HepG2 (cell line): ENCODE measurements around the gene CHMP1B. TPM values are rescaled to one million over a fixed set of nuclear protein-coding genes. Genes with fewer than 3 reads are reported as not detected.
A peak's percentile ranks its signal among the peaks of the same experiment; 100 is the strongest.

ENCODE experiments used
- ATAC-seq: fragments of 200-7000 bp; cut with Tn5 transposase; 3 replicates; pipeline ENCODE4 v1.9.1; 2020; ENCODE audit warnings: mild to moderate bottlenecking, moderate library complexity
- BruUV-seq: library from RNA; stranded (reverse); fragments of 400-500 nt; replicated peaks from 2 replicates; lab custom pipeline; 2021; lab: Mats Ljungman, UMichigan
- CTCF ChIA-PET: fragments of 300-600 bp; formaldehyde crosslinking; extraction: SDS; loops from one replicate; lab custom pipeline; 2021; ENCODE audit warnings: low total read pairs, inconsistent platforms, low intra/inter-chr PET ratio; lab: Yijun Ruan, JAX
- POLR2A ChIA-PET: fragments of 350-600 bp; sonication (Branson Sonifier 250); formaldehyde crosslinking; loops from one replicate; lab custom pipeline; 2020; ENCODE audit warnings: antibody characterized with exemption, inconsistent platforms; lab: Yijun Ruan, JAX
- DNase-seq: peaks from one replicate; pipeline ENCODE4 v3.0.0-alpha.2; 2015; ENCODE audit warnings: low spot score
- FAIRE-seq: peaks from 3 replicates; lab custom pipeline; 2011; peaks lifted over from hg19 to GRCh38; lab: Jason Lieb, UNC
- H2AFZ ChIP-seq: one replicate; pipeline ENCODE4 v1.6.1; 2011; ENCODE audit warnings: low read length, inconsistent platforms
- H3K27ac ChIP-seq: fragments of 300-600 bp; 3 replicates; pipeline ENCODE4 v1.8.0; 2011; ENCODE audit warnings: mixed run types, mild to moderate bottlenecking, mixed read lengths, low read length, inconsistent platforms; ENCODE audit not compliant: insufficient read depth; ENCODE audit errors: extremely low read length
- H3K27me3 ChIP-seq, 2 experiments: fragments of 200-600 bp in 1 of 2; 2 replicates in 1 of 2; 3 replicates in 1 of 2; pipeline versions ENCODE4 v1.6.0 to v1.8.0; 2011; ENCODE audit warnings: low read length in 2 of 2, mild to moderate bottlenecking in 2 of 2, moderate library complexity in 2 of 2, inconsistent platforms in 1 of 2; ENCODE audit not compliant: insufficient read depth in 2 of 2, control insufficient read depth in 1 of 2
- H3K36me3 ChIP-seq, 2 experiments: fragments of 200-600 bp in 1 of 2; replicated peaks in 1 of 2; 2 replicates in 1 of 2; 3 replicates in 1 of 2; pipeline versions ENCODE4 v1.5.1 to v1.8.0; 2011; ENCODE audit warnings: low read length in 2 of 2, inconsistent platforms in 1 of 2; ENCODE audit not compliant: insufficient read depth in 2 of 2, control insufficient read depth in 1 of 2
- H3K4me1 ChIP-seq: 2 replicates; pipeline ENCODE4 v1.5.1; 2012; ENCODE audit warnings: low read length, inconsistent platforms; ENCODE audit not compliant: insufficient read depth
- H3K4me2 ChIP-seq: 2 replicates; pipeline ENCODE4 v1.6.0; 2011; ENCODE audit warnings: low read depth, low read length, inconsistent platforms
- H3K4me3 ChIP-seq, 3 experiments: fragments of 200-600 bp in 1 of 3; sonication (generic), shearing (Covaris generic) in 1 of 3; replicated peaks in 1 of 3; 2 replicates each; pipeline ENCODE4 v1.5.1; 2011 to 2016; ENCODE audit warnings: low read length in 3 of 3, inconsistent platforms in 2 of 3, low read depth in 2 of 3, mild to moderate bottlenecking in 2 of 3, control low read depth in 1 of 3, mixed read lengths in 1 of 3; ENCODE audit not compliant: insufficient read depth in 1 of 3
- H3K79me2 ChIP-seq: one replicate; pipeline ENCODE4 v1.6.1; 2011; ENCODE audit warnings: low read length, inconsistent platforms; ENCODE audit not compliant: insufficient read depth
- H3K9ac ChIP-seq: 2 replicates; pipeline ENCODE4 v1.6.0; 2011; ENCODE audit warnings: mild to moderate bottlenecking, low read depth, low read length, inconsistent platforms; ENCODE audit not compliant: insufficient read depth
- H3K9me3 ChIP-seq: 2 replicates; pipeline ENCODE4 v1.5.1; 2012; ENCODE audit warnings: mild to moderate bottlenecking, low read length
- H4K20me1 ChIP-seq: 2 replicates; pipeline ENCODE4 v1.6.0; 2011; ENCODE audit warnings: inconsistent platforms, mild to moderate bottlenecking, low read length, moderate library complexity; ENCODE audit not compliant: insufficient read depth
- ARHGAP35 ChIP-seq: sonication (generic); formaldehyde crosslinking; IDR thresholded peaks from 2 replicates; pipeline ENCODE4 v1.9.0; 2022; ENCODE audit warnings: mild to moderate bottlenecking, inconsistent platforms, moderate library complexity, missing genetic modification reagents, borderline replicate concordance
- CSRNP2 ChIP-seq: sonication (generic); formaldehyde crosslinking; conservative IDR thresholded peaks from 2 replicates; pipeline ENCODE4 v1.8.0; 2022; ENCODE audit warnings: low read depth, missing genetic modification reagents
- FOXA3 ChIP-seq: IDR thresholded peaks from 2 replicates; pipeline ENCODE4 v1.6.1; 2016; ENCODE audit warnings: missing genetic modification reagents, missing compliant biosample characterization
- HMG20A ChIP-seq: IDR thresholded peaks from 2 replicates; pipeline ENCODE4 v1.6.1; 2016; ENCODE audit warnings: borderline replicate concordance
- KDM1A ChIP-seq: IDR thresholded peaks from 2 replicates; pipeline ENCODE4 v1.6.1; 2016; ENCODE audit warnings: missing compliant biosample characterization
- LBX2 ChIP-seq: sonication (generic); formaldehyde crosslinking; IDR thresholded peaks from 2 replicates; pipeline ENCODE4 v1.5.0; 2020; ENCODE audit warnings: missing genetic modification reagents, mild to moderate bottlenecking, borderline replicate concordance
- TARDBP ChIP-seq: sonication (generic); formaldehyde crosslinking; IDR thresholded peaks from 2 replicates; pipeline ENCODE4 v1.8.0; 2022; ENCODE audit warnings: mild to moderate bottlenecking, missing genetic modification reagents
- TFDP2 ChIP-seq: sonication (generic); formaldehyde crosslinking; IDR thresholded peaks from 2 replicates; pipeline ENCODE4 v1.4.0; 2020; ENCODE audit warnings: missing genetic modification reagents
- ZBTB4 ChIP-seq: sonication (generic); formaldehyde crosslinking; IDR thresholded peaks from 2 replicates; pipeline ENCODE4 v1.4.0; 2020; ENCODE audit warnings: missing genetic modification reagents, mild to moderate bottlenecking, borderline replicate concordance
- ZBTB42 ChIP-seq: sonication (generic); formaldehyde crosslinking; IDR thresholded peaks from 2 replicates; pipeline ENCODE4 v1.5.0; 2020; ENCODE audit warnings: mild to moderate bottlenecking, missing genetic modification reagents
- ZBTB7A ChIP-seq: sonication (generic); formaldehyde crosslinking; IDR thresholded peaks from 2 replicates; pipeline ENCODE4 v1.8.0; 2022; ENCODE audit warnings: mild to moderate bottlenecking, missing genetic modification reagents
- ZBTB7B ChIP-seq: sonication (generic); formaldehyde crosslinking; IDR thresholded peaks from 2 replicates; pipeline ENCODE4 v1.4.0; 2020; ENCODE audit warnings: missing genetic modification reagents
- ZMYM4 ChIP-seq: sonication (generic); formaldehyde crosslinking; IDR thresholded peaks from 2 replicates; pipeline ENCODE4 v1.8.1; 2023; ENCODE audit warnings: mild to moderate bottlenecking, missing genetic modification reagents
- ZNF513 ChIP-seq: sonication (generic); formaldehyde crosslinking; conservative IDR thresholded peaks from 2 replicates; pipeline ENCODE4 v1.5.0; 2020; ENCODE audit warnings: missing genetic modification reagents
- ZNF644 ChIP-seq: IDR thresholded peaks from 2 replicates; pipeline ENCODE4 v1.6.1; 2016; ENCODE audit warnings: low read depth
- ZSCAN31 ChIP-seq: sonication (generic); formaldehyde crosslinking; IDR thresholded peaks from 2 replicates; pipeline ENCODE4 v1.5.0; 2020; ENCODE audit warnings: low read depth, mild to moderate bottlenecking, missing genetic modification reagents
- WGBS: methylation state at CpG from one replicate; pipeline ENCODE4 v1.1.6; 2017; ENCODE audit warnings: low lambda C conversion rate; 5-methylcytosine and 5-hydroxymethylcytosine counted together
- in situ Hi-C: cut with HindIII; loops from 2 replicates; pipeline ENCODE4 v1.10.0; 2017; ENCODE audit warnings: low pct_unique_long_range_greater_than_20kb; ENCODE audit not compliant: extremely low pct_ligation_motif_present
- intact Hi-C: fragments of 100-400 bp; cut with micrococcal nuclease; formaldehyde crosslinking; loops from one replicate; pipeline ENCODE4 v1.10.0; 2022; ENCODE audit not compliant: unreplicated experiment
- polyA plus RNA-seq, 8 experiments: library from polyadenylated mRNA; depleted of rRNA in 3 of 8; stranded (reverse) in 7 of 8; unstranded in 1 of 8; fragments of >200 nt; fragmentation: Illumina TruSeq in 4 of 8; extraction: Trizol in 4 of 8; gene quantifications; 2 replicates each; pipeline versions ENCODE4 v1.2.1 to v1.2.3, GENCODE V29; 2011 to 2016; ENCODE audit warnings: low read depth in 4 of 8, missing spikeins in 1 of 8, mixed read lengths in 1 of 8; ENCODE audit not compliant: insufficient read depth in 1 of 8
- total RNA-seq, 5 experiments: library from RNA; depleted of rRNA; stranded (reverse); fragments of >200 nt; fragmentation: Illumina TruSeq; extraction: Trizol; gene quantifications; 2 replicates each; pipeline ENCODE4 v1.2.3, GENCODE V29; 2016; ENCODE audit warnings: low read depth in 1 of 5

The CHMP1B gene
- total and polyA plus RNA-seq, 2 of the 13 experiments (the other 11 are each of a cell fraction or from before 2014, with no cell fraction given) = 18.8 to 20.2 TPM

GRCh38 chr18:11861583-11862288 is 10.5 kb downstream of the CHMP1B start:
- 70% methylated on average over 18 of the region's 20 CpGs for WGBS
- DNase-seq (peak; percentile 66), FAIRE-seq (peak; percentile 83), ATAC-seq (peak; percentile 36; the same call in 2 of the 3 replicates)
- no peak overlapping the region for H3K4me3 ChIP-seq
- H3K4me2 ChIP-seq = no peak overlapping the region
- no peaks in the 10 kb centered on the region for H3K36me3 ChIP-seq
- H3K27ac ChIP-seq = no peak overlapping the region
- ChIA-PET POLR2A (interaction anchor here (0.9 to 1.6 kb wide), 2 partner anchors 11 to 24 kb away, joined by 3 to 5 read pairs; no protein-coding TSS in a partner anchor), CTCF (no interaction called here)
- H3K27me3 ChIP-seq = no peaks in the 10 kb centered on the region
- no peak overlapping the region for H2AFZ ChIP-seq
- H3K9ac ChIP-seq = no peak overlapping the region
- in situ Hi-C loops = no loop called here
- no peaks in the 10 kb centered on the region for H3K9me3 ChIP-seq
- no TSS peak for BruUV-seq
- intact Hi-C loops = no loop called here
- no peaks in the 10 kb centered on the region for H3K79me2 ChIP-seq
- H4K20me1 ChIP-seq = no peaks in the 10 kb centered on the region
- peaks cover 64% of the 10 kb centered on the region for H3K4me1 ChIP-seq
- TF ChIP-seq TARDBP (peak; percentile 40; the same call in 1 of the 2 replicates), TFDP2 (CRISPR knock-in tag) (no peak), ZBTB7A (CRISPR knock-in tag) (no peak), FOXA3 (peak; percentile 69; the same call in 1 of the 2 replicates), ZBTB4 (CRISPR knock-in tag) (peak; percentile 57; the same call in 1 of the 2 replicates), CSRNP2 (CRISPR knock-in tag) (no peak), ZBTB7B (no peak), KDM1A (CRISPR knock-in tag) (no peak), ZNF513 (CRISPR knock-in tag) (no peak), ARHGAP35 (CRISPR knock-in tag) (no peak), ZNF644 (CRISPR knock-in tag) (0 out of 2 replicates have a peak, but pooled peaks have one; percentile 28), HMG20A (CRISPR knock-in tag) (no peak), LBX2 (no peak), ZMYM4 (CRISPR knock-in tag) (0 out of 2 replicates have a peak, but pooled peaks have one; percentile 11), ZBTB42 (CRISPR knock-in tag) (peak; percentile 96), ZSCAN31 (no peak)
